ENCODE measurements around the gene SPACA5.
"Not testable (repeated sequence)": the region's sequence is repeated elsewhere in the genome, so short reads cannot be mapped to it uniquely, and the experiment has no call there.

SPACA5 gene

DNA sequence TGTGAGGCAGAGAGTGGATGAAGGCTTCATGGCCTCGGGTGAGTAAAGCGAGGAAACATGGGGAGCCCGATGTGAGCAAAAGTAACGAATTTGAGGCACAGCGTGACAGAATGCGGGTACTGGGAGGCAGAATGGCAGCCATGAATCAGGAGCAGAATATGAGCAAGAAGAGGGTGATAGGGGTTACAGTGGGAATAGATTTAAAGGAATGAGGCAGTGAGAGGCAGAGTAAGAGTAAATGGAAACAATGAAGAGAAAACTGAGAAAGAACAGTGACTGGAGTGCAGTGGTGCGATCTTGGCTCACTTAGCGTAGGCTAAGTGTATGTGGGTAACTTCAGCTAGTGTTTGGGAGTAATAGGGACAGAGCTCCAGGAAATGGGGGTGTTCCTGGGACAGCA, at the start of gene SPACA5:
TSS of gene SPACA5 (plus strand) at position 301 of the 400 bp plus-strand sequence. CDS start 815 bp downstream, outside the sequence.
- not testable (repeated sequence) for DNase-seq

DNA sequence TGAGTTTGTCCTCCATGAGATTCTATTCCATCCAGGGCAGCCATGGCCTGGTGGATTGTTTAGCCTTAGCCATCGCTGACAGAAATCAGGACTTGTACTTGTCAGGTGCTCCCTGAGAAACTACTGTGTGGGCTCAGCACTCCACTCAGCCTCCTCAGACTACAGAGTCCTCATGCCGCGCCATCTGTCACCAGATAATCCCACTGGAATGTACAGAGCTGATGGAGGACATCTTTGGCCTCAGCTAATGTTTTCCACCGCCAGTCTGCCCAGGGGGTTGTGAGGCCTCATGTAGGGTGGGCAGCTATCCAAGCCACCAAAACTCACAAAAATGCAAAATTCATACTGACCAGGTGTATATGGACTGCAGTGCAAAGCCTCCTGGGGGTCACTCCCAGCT, 48.6 kb upstream of the SPACA5 start:
- not testable (repeated sequence) for DNase-seq

DNA sequence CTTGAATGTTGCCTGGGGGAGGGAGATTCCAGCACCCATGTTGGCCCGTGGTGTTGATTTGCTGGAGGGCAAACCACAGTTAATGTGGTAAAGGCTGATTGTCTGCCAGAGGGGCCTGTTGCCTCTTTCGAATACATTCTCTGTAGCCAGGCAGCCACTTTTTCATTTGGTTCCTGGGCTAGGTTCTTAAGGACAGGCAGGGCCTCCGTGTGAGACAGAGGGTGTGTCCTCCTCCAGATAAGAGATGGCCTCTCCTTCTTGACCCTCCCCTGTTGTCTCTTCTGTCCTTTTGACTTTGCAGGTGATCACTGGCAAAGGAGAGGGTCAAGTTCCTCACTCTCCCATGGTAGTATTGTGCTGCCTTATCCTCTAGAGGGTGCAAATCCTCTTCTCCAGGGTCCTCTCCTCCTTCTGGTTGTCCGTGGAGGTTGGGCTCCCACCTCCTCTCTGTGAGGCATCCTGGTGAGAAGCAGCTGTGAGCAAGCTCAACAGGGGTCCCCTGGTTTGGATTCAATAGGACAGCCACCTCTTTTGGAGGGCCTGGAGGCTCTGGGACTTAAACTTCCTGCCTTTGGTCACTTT, 47.9 kb upstream of the SPACA5 start:
- DNase-seq, result no peak

DNA sequence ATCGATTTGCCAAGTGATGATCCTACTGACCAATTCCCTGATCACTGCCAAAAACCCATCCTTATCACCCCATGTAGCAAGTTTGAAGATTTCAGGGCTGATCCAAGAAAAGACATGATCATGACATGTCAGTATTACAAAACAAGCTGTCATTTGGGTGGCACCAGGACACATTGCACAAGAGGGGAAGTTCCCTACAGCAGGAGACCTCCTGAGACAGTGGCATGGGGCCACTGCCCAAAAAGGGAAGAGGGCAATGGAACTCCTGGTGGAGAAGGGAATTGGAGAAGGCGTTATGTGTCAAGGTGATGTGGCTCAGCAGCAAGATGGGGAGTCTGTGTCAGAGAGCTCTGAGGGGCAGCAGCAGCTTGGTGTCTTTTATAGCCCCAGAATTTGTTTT, 46.4 kb upstream of the SPACA5 start:
- no peak for DNase-seq

DNA sequence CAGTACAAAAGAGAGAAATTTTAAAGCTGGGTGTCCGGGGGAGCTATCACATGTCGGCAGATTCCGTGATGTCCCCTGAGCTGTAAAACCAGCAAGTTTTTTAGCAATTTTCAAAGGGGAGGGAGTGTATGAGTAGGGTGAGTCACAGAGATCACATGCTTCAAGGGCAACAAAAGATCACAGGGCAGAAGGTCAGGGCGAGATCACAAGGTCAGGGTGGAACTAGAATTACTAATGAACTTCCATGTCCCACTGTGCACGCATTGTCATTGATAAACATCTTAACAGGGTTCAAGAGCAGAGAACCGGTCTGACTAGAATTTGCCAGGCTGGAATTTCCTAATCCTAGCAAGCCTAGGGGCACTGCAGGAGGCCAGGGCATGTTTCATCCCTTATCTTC, 45.0 kb upstream of the SPACA5 start:
- not testable (repeated sequence) for DNase-seq

DNA sequence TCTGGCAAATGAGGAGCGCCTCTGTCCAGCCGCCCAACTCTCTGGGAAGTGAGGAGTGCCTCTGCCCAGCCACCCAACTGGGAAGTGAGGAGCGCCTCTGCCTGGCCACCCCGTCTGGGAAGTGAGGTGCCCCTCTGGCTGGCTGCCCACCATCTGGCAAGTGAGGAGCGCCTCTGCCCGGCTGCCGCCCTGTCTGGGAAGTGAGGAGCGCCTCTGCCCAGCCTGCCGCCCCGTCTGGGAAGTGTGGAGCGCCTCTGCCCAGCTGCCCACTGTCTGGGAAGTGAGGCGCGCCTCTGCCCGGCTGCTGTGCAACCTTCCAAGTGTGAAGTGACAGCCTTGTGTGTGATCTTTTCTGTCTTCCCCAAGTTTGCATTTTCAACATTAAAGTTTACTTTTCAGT, 41.3 kb upstream of the SPACA5 start:
- not testable (repeated sequence) for DNase-seq

DNA sequence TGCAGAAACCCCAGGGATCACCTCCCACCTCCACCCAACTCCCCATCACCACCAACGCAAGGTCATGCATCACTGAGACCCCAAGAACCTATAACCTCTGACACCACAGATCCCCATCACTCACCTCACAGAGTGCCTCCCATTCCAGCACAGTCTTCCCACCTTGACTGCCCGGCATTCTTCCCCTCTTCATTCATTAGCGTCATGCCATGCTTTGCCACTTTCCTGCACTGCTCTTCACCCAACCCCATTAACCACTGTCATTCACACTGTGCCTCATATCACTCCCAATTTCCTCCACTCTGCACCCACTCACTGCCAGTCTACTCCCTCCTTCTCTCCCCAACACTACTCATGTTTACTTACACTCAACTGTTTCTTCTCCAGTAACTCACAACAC, 33.6 kb upstream of the SPACA5 start:
- no peak for DNase-seq

DNA sequence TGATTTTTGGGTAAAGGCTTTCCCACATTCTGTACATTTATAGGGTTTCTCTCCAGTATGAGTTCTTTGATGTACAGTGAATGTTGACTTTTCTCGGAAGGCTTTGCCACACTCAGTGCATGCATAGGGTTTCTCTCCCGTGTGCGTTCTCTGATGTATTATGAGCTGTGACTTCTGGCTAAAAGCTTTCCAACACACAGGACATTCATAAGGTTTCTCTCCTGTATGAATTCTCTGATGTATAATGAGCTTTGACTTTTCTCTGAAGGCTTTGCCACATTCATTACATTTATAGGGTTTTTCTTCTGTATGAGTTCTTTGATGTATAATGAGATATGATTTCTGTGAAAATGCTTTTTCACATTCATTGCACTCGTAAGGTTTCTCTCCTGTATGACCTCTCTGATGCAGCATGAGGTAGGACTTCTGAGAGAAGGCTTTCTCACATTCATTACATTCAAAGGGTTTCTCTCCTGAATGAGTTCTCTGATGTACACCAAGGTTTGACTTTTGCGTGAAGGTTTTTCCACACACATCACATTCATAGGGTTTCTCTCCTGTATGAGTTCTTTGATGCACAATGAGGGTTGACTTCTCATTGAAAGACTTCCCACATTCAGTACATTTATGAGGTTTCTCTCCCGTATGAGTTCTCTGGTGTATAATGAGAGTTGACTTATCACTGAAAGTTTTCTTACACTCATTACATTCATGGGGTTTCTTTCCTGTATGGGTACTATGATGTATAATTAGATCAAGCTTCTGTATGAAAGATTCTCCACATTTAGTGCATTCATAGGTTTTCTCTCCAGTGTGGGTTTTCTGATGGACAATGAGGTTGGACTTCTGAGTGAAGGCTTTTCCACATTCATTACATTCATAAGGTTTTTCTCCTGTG, 30.3 kb upstream of the SPACA5 start:
- DNase-seq, result no peak

DNA sequence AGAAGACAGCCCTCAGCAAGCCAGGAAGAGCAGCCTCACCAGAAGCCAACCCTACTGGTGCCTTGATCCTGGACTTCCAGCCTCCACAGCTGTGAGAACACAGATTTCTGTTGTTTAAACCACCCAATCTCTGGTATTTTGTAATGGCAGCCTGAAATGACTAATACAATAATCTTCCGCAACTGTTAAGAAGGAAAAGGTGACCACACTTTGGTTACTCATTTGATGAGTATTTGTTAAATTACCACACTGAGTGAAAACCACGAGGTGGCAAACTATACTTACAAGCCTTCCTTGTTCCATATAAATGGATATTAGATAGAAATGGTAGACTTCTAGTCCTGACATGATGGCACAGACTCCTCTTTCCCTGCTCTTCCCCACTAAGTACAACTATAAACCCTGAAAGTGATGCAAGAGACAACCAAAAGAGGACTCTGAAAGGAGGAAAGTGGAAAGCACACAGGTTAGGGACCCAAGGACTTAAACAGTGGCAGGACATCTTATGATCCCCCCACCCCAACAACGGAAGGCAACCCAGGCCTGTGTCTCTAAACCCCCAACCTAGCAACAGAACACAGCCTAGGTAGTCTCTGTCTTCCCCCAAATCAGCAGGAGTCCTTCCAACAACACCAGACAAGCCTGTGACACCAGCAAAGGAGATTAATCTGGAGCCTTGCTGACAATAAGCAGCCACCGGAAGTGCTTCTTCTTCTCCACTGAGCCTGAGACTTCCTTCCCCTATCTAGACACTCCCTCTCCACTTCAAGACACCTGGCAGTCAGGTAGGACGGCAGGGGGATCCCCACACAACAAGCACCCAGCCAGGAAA, 15.3 kb upstream of the SPACA5 start:
- no peak for DNase-seq

DNA sequence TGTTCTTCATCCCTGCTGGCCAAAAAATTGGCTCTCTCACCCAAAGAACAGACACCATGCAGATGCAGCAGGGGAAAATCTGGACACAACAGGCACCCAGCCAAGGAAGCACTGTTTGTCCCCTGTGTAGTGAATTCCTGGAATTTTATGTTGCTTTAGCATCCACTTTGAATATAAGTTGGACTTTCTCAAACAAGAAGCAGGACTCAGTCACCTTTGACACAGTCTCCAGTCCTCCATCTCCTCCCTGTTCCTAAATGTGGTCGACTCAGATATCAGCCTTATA, 14.8 kb upstream of the SPACA5 start:
- no peak for DNase-seq

DNA sequence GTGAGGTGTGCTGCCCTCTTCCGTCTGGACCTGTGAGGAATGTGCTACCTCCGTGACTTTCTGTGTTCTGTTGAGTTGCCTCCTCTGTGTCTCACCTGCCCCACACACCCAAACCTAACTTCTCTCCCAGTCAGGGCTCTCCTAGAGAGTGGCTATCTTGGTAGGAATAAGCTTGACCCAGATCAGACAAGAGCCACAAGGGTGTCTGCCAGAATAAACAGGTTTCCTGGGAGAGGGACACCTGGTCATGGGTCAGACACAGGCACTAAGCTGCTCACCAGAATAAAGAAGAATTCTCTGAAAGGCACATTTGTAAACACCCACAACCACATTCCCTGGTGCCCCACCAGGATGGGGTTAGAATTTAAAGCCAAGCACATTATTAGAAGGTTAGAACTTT, 14.1 kb upstream of the SPACA5 start:
- no peak for DNase-seq

DNA sequence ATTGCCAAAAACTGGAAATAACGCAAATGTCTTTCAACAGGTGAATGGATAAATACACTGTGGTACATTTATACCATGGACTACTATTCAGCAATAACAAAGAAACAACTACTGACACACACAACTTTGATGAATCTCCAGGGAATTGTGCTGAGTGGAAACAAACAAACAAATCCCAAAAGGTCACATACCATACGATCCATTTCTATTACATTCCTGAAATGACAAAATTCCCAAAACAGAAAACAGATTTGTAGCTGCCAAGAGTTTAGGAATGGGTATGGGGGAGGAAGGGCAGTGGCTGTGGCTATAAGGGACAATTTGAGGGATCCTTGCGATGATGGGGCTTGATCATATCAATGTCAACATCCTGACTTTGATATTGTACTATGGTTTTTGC, 5.5 kb upstream of the SPACA5 start:
- no peak for DNase-seq

DNA sequence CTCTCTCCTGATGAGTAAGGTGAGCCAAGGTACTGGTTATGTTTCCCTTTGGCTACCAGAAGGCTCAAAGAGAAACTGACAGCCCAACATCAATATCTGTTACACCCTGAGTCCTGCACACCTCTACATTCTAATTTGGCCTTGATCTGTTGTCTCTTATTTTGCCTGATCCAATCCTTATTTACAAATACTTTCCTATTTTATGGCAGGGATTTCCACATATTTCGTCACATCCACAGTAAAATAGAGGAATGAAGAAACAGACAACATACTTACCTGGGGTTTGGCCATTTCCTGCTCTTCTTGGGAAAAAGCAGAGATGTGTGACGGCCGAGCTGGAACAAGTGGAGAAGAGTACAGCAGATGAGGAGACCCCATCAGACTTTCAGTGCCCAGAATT, 4.5 kb upstream of the SPACA5 start:
- no peak for DNase-seq

DNA sequence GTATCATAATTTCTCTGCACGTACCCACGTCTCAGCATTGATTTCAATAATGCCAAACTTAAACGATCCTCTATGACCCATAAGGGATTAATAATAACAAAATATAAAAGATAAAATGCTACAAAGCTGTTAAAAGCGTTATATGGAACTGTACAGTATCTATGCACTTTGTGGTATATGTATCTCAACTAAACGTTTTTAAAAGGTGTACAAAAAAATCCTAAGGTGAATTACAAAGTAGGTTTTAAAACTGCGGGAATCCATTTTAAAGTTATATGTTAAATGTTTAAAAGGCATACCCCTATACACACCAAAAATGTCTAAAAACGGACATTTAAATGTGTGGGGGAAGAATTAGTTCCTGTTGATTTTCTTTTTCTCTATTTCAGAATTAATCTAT, 3.9 kb upstream of the SPACA5 start:
- DNase-seq, result no peak

DNA sequence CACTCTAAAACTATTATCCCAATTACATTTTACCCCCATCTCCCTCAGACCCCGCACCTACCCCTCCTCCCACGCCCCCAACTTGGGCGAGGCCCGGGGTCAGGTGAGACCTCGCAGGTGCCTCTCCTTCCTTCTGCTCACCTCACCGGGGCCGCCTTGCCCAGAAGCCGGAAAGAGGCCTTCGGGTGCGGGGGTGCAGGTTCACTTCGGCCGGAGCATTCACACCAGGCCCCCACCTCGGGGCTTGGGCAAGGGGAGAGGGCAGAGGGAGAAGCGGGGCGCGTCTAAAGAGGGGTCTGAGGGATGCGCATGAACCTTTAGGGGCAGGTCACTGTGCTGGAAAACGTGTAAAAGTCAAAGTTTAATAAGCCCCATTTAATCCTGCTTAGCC, 3.4 kb upstream of the SPACA5 start:
- DNase-seq, result no peak

DNA sequence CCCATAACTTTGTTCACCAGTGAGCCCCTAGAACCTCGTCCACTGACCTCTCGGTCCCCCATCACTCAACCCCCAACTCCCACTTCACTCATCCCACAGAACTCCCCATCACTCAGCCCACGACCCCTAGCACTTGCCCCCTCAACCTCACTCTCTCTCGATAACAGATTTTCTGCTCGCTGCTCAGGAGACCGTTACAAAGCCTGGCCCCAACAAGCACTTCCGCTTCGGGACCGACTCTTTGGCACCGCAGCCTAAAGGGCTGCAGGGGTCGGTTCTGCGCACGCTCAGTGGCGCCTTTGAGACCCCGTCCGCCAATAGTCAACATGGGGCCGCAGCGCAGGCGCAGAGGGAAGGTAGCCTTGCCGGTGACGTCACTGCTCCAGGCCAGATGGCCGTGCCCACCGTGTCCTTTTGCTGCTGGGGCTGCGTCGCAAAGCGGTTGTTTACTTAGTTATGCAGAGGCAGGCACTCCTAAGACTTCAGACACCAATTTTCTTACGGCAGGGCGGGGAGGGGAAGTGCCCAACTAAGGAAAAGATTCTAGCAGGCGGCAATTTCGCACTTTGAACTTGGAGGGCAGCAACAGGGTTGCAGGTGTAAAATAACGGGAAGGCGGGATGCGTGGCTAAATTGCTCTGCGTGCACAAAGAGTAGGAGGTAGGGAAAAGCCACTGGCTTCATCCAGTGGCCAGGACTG, 2.9 kb upstream of the SPACA5 start, which contains the start of gene ZNF182:
TSS of gene ZNF182 (minus strand) at position 232 of the 700 bp plus-strand sequence. CDS start 1,380 bp downstream, outside the sequence.
- peak; percentile 87 for DNase-seq

DNA sequence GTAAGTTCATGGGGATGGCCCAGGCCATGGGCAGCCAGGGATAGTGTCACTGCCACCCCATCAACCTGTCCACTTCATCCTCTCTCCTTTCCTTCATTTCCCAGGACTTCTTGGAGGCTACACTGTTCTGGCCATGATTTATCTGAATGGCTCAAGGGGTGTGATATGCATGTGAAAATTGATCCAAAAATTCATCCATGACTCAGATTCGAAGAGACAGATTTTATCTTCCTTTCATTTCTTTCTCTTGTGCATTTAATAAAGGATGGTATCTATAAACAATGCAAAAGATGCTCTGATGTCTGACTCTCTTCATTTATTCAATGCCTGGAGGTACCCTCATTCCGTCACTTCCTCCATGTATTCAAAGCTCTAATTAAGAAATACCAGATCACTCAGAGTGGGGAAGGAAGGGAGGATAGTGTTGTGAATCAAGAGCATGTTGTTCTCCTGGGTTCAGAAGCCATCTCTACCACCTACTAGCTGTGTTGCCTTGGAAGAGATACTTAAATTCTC, 2.7 kb downstream of the SPACA5 start:
- DNase-seq, result not testable (repeated sequence)

DNA sequence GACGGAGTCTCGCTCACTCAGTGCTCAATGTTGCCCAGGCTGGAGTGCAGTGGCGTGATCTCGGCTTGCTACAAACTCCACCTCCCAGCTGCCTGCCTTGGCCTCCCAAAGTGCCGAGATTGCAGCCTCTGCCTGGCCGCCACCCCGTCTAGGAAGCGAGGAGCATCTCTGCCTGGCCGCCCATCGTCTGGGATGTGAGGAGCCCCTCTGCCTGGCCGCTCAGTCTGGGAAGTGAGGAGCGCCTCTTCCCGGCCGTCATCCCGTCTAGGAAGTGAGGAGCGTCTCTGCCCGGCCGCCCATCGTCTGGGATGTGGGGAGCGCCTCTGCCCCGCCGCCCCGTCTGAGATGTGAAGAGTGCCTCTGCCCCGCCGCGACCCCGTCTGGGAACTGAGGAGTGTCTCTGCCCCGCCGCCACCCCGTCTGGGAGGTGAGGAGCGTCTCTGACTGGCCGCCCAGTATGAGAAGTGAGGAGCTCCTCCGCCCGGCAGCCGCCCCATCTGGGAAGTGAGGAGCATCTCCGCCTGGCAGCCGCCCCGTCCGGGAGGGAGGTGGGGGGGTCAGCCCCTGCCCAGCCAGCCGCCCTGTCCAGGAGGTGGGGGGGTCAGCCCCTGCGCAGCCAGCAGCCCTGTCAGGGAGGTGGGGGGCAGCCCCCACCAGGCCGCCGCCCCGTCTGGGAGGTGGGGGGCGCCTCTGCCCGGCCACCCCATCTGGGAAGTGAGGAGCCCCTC, 10.0 kb downstream of the SPACA5 start:
- DNase-seq, result not testable (repeated sequence)

DNA sequence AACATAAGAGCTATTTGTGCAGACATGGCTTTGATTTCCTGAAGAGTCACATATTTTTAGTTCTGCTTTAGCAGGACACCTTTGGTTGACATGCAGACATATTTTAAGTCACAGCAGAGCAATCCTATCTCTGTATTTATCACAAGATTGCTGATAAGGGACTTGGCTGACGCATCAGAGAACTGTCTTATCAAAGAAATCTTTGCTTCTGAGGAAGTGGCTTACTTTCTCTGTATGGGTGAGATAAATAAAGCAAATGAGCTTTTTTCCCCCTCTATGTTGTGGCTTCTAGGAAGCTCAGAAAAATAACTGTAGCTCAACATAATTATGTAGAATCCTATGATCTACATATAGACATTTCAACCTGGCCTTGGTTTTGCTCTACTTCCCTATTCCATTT, 13.1 kb downstream of the SPACA5 start:
- not testable (repeated sequence) for DNase-seq

DNA sequence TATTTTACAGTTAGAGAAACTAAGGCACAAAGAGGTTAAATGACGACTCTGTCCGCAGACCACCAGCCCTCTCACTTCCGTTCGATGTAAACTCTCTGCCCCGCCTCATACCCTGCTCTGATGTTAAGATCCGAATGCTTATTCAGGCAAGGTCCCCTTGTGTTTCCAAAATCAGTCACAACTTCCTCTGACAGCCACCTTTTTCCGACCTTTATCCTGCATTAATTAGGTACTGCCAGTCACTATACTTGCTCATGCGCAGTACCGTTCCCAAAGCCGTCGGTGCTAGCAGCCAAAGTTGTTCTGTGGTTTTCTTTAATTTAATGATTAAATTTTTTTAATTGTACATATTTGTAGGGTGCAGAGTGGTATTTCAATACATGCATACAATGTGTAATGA, 13.7 kb downstream of the SPACA5 start:
- DNase-seq, result peak; percentile 8

DNA sequence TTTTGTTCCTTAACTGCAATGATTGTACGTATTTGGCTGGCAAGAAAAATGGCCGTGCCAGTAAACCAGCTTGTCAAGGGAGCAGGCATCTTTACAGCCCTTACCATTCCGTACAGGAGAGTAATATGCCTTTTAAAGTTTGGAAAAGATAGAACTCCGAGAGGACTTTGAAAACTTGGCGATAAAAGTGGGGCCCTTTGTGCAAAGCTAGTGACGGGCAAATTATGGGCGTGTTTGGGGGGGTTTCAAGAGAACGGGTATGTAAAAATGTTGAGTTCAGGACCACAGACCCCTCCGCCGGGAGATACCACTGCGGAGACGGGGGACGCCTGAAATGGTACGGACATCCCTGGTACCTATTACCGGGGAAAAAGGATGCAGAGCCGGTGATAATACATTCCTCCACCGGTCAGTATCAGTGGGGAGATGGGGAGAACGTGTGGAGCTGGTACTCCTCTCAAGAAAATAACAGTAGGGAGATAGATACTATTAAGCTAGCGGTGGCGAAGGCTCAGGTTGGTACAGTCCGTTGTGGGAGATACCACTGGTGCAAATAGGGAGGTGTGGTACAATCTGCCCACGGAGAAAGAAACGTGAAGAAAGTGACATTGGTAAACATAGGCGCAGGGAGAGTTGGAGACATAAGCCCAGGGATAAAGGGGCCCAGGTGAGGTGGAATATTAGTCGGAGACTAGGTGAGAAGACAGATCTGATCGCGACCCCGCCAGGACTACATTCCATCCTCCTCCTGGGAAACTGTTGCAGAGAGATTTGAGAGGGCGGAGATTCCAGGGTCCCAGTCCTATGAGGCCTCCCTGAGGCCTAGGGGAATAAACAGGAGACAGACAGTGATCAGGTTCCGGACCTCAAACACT, 14.5 kb downstream of the SPACA5 start:
- peak; percentile 71 for DNase-seq
